HepG2 (cell line): ENCODE measurements around the gene CLDN4. TPM values are rescaled to one million over a fixed set of nuclear protein-coding genes. Genes with fewer than 3 reads are reported as not detected.
A peak's percentile ranks its signal among the peaks of the same experiment; 100 is the strongest.

Source experiments
- BCL6 ChIP-seq: IDR thresholded peaks from 2 replicates; pipeline ENCODE4 v1.6.1; 2016; ENCODE audit warnings: missing genetic modification reagents, missing compliant biosample characterization
- EEA1 ChIP-seq: sonication (generic); formaldehyde crosslinking; IDR thresholded peaks from 2 replicates; pipeline ENCODE4 v1.5.1; 2020; ENCODE audit warnings: mild to moderate bottlenecking, missing genetic modification reagents, borderline replicate concordance
- FOXO1 ChIP-seq: sonication (generic); formaldehyde crosslinking; IDR thresholded peaks from 2 replicates; pipeline ENCODE4 v1.4.0; 2020; ENCODE audit warnings: missing genetic modification reagents
- JUNB ChIP-seq: sonication (generic); formaldehyde crosslinking; IDR thresholded peaks from 2 replicates; pipeline ENCODE4 v1.8.0; 2022; ENCODE audit warnings: missing genetic modification reagents, mild to moderate bottlenecking, borderline replicate concordance
- RBFOX2 ChIP-seq: fragments of 200-400 bp; formaldehyde crosslinking; IDR thresholded peaks from 2 replicates; pipeline ENCODE4 v1.6.1; 2017; ENCODE audit warnings: low read depth, mild to moderate bottlenecking, low read length
- SALL1 ChIP-seq: sonication (generic); formaldehyde crosslinking; IDR thresholded peaks from 2 replicates; pipeline ENCODE4 v1.8.0; 2022; ENCODE audit warnings: mild to moderate bottlenecking, missing genetic modification reagents
- ZFP1 ChIP-seq: IDR thresholded peaks from 2 replicates; pipeline ENCODE4 v1.6.1; 2016
- ZMAT3 ChIP-seq: sonication (generic); formaldehyde crosslinking; conservative IDR thresholded peaks from 2 replicates; pipeline ENCODE4 v1.7.0; 2021; ENCODE audit warnings: missing genetic modification reagents
- ZNF251 ChIP-seq: sonication (generic); formaldehyde crosslinking; IDR thresholded peaks from 2 replicates; pipeline ENCODE4 v1.9.0; 2021; ENCODE audit warnings: mild to moderate bottlenecking, missing genetic modification reagents
- polyA plus RNA-seq, 8 experiments: library from polyadenylated mRNA; depleted of rRNA in 3 of 8; stranded (reverse) in 7 of 8; unstranded in 1 of 8; fragments of >200 nt; fragmentation: Illumina TruSeq in 4 of 8; extraction: Trizol in 4 of 8; gene quantifications; 2 replicates each; pipeline versions ENCODE4 v1.2.1 to v1.2.3, GENCODE V29; 2011 to 2016; ENCODE audit warnings: low read depth in 4 of 8, missing spikeins in 1 of 8, mixed read lengths in 1 of 8; ENCODE audit not compliant: insufficient read depth in 1 of 8
- total RNA-seq, 5 experiments: library from RNA; depleted of rRNA; stranded (reverse); fragments of >200 nt; fragmentation: Illumina TruSeq; extraction: Trizol; gene quantifications; 2 replicates each; pipeline ENCODE4 v1.2.3, GENCODE V29; 2016; ENCODE audit warnings: low read depth in 1 of 5
- TF ChIP-seq, protein P1 (sequence below): sonication (generic); formaldehyde crosslinking; conservative IDR thresholded peaks from 2 replicates; pipeline ENCODE4 v1.5.0; 2020; ENCODE audit warnings: missing genetic modification reagents
- TF ChIP-seq, protein P2 (sequence below): sonication (generic); formaldehyde crosslinking; IDR thresholded peaks from 2 replicates; pipeline ENCODE4 v1.5.1; 2020; ENCODE audit warnings: missing genetic modification reagents, mild to moderate bottlenecking, borderline replicate concordance
- TF ChIP-seq, protein P3 (sequence below): sonication (generic); formaldehyde crosslinking; IDR thresholded peaks from 2 replicates; pipeline ENCODE4 v1.4.0; 2020; ENCODE audit warnings: mild to moderate bottlenecking, low read depth, missing genetic modification reagents
- TF ChIP-seq, protein P4 (sequence below): IDR thresholded peaks from 2 replicates; pipeline ENCODE4 v1.6.1; 2016
- TF ChIP-seq, protein P5 (sequence below): sonication (generic); formaldehyde crosslinking; IDR thresholded peaks from 2 replicates; pipeline ENCODE4 v1.5.0; 2020; ENCODE audit warnings: missing genetic modification reagents
- TF ChIP-seq, protein P6 (sequence below): IDR thresholded peaks from 2 replicates; pipeline ENCODE4 v1.6.1; 2016; ENCODE audit warnings: missing genetic modification reagents, missing compliant biosample characterization

CLDN4 gene
- total and polyA plus RNA-seq, 2 of the 13 experiments (the other 11 are each of a cell fraction or from before 2014, with no cell fraction given) = 28.2 to 35.7 TPM

DNA sequence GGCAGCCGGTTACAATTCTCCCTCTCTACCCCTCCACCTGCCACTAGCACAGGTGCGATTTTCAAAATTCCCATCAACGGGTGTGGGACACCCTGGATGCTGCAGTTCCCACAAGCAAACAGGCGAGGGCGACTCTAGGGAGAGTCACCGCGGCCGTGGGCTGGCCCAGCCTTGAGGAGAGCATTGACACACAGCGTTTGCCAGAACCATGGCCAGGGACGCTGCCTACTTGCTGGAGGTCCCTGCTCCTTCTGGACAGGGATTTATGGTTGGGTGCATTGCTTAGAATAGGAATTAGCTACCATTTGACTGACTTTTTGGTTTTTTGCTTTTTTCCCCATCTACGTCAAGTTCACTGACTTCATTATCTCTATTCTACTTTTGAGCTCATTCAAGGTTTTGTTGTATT, 19.0 kb upstream of the CLDN4 start (continued):
- TF ChIP-seq ZMAT3 (CRISPR knock-in tag) = no peak
- no peak for TF ChIP-seq ZFP1 (CRISPR knock-in tag)
- TF ChIP-seq, protein P1, sequence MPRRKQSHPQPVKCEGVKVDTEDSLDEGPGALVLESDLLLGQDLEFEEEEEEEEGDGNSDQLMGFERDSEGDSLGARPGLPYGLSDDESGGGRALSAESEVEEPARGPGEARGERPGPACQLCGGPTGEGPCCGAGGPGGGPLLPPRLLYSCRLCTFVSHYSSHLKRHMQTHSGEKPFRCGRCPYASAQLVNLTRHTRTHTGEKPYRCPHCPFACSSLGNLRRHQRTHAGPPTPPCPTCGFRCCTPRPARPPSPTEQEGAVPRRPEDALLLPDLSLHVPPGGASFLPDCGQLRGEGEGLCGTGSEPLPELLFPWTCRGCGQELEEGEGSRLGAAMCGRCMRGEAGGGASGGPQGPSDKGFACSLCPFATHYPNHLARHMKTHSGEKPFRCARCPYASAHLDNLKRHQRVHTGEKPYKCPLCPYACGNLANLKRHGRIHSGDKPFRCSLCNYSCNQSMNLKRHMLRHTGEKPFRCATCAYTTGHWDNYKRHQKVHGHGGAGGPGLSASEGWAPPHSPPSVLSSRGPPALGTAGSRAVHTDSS (CRISPR knock-in tag) = no peak
- no peak for TF ChIP-seq JUNB
- no peak for TF ChIP-seq RBFOX2
- no peak for TF ChIP-seq ZNF251 (CRISPR knock-in tag)
- TF ChIP-seq, protein P2, sequence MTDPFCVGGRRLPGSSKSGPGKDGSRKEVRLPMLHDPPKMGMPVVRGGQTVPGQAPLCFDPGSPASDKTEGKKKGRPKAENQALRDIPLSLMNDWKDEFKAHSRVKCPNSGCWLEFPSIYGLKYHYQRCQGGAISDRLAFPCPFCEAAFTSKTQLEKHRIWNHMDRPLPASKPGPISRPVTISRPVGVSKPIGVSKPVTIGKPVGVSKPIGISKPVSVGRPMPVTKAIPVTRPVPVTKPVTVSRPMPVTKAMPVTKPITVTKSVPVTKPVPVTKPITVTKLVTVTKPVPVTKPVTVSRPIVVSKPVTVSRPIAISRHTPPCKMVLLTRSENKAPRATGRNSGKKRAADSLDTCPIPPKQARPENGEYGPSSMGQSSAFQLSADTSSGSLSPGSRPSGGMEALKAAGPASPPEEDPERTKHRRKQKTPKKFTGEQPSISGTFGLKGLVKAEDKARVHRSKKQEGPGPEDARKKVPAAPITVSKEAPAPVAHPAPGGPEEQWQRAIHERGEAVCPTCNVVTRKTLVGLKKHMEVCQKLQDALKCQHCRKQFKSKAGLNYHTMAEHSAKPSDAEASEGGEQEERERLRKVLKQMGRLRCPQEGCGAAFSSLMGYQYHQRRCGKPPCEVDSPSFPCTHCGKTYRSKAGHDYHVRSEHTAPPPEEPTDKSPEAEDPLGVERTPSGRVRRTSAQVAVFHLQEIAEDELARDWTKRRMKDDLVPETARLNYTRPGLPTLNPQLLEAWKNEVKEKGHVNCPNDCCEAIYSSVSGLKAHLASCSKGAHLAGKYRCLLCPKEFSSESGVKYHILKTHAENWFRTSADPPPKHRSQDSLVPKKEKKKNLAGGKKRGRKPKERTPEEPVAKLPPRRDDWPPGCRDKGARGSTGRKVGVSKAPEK = no peak
- TF ChIP-seq, protein P3, sequence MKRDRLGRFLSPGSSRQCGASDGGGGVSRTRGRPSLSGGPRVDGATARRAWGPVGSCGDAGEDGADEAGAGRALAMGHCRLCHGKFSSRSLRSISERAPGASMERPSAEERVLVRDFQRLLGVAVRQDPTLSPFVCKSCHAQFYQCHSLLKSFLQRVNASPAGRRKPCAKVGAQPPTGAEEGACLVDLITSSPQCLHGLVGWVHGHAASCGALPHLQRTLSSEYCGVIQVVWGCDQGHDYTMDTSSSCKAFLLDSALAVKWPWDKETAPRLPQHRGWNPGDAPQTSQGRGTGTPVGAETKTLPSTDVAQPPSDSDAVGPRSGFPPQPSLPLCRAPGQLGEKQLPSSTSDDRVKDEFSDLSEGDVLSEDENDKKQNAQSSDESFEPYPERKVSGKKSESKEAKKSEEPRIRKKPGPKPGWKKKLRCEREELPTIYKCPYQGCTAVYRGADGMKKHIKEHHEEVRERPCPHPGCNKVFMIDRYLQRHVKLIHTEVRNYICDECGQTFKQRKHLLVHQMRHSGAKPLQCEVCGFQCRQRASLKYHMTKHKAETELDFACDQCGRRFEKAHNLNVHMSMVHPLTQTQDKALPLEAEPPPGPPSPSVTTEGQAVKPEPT (CRISPR knock-in tag) = no peak
- TF ChIP-seq, protein P4, sequence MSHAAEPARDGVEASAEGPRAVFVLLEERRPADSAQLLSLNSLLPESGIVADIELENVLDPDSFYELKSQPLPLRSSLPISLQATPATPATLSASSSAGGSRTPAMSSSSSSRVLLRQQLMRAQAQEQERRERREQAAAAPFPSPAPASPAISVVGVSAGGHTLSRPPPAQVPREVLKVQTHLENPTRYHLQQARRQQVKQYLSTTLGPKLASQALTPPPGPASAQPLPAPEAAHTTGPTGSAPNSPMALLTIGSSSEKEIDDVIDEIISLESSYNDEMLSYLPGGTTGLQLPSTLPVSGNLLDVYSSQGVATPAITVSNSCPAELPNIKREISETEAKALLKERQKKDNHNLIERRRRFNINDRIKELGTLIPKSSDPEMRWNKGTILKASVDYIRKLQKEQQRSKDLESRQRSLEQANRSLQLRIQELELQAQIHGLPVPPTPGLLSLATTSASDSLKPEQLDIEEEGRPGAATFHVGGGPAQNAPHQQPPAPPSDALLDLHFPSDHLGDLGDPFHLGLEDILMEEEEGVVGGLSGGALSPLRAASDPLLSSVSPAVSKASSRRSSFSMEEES = no peak
- TF ChIP-seq FOXO1 (CRISPR knock-in tag) = no peak
- TF ChIP-seq, protein P5, sequence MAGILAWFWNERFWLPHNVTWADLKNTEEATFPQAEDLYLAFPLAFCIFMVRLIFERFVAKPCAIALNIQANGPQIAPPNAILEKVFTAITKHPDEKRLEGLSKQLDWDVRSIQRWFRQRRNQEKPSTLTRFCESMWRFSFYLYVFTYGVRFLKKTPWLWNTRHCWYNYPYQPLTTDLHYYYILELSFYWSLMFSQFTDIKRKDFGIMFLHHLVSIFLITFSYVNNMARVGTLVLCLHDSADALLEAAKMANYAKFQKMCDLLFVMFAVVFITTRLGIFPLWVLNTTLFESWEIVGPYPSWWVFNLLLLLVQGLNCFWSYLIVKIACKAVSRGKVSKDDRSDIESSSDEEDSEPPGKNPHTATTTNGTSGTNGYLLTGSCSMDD (CRISPR knock-in tag) = no peak
- peak; percentile 53; the same call in 1 of the 2 replicates for TF ChIP-seq SALL1
- TF ChIP-seq BCL6 (CRISPR knock-in tag) = no peak
- no peak for TF ChIP-seq EEA1 (CRISPR knock-in tag)
- TF ChIP-seq, protein P6, sequence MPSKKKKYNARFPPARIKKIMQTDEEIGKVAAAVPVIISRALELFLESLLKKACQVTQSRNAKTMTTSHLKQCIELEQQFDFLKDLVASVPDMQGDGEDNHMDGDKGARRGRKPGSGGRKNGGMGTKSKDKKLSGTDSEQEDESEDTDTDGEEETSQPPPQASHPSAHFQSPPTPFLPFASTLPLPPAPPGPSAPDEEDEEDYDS = no peak
